ENCODE measurements around the gene SDK1.

DNA sequence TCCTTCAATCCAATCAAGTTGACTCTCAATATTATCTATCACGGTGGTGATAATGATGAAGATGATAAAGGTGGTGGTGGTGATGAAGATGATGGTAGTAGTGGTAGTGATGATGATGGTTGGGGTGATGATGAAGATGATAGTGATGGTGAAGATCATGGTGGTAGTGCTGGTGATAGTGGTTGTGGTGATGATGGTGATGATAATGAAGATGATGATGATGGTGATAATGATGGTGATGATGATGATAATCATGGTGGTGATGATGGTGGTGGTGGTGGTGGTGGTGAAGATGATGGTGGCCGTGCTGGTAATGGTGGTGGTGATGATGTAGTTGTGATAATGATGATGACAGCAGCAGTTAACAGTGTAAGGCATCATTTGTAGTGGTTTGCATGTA, 29.8 kb upstream of the SDK1 start:
- TF ChIP-seq NR2C2 (CRISPR knock-in tag; IDR thresholded peaks at IDR 0.05) (no peak), CREM (CRISPR knock-in tag; IDR thresholded peaks at IDR 0.05) (no peak), ATF3 (CRISPR knock-in tag; conservative IDR thresholded peaks at IDR 0.05) (no peak), ETV6 (CRISPR knock-in tag; IDR thresholded peaks at IDR 0.05) (no peak), CBFB (CRISPR knock-in tag; IDR thresholded peaks at IDR 0.05; ENCODE audit: low read depth) (no peak), MAX (CRISPR knock-in tag; IDR thresholded peaks at IDR 0.05) (no peak), TEAD4 (CRISPR knock-in tag; IDR thresholded peaks at IDR 0.05) (no peak), PREB (CRISPR knock-in tag; IDR thresholded peaks at IDR 0.05; ENCODE audit: borderline replicate concordance) (no peak), NFYB (CRISPR knock-in tag; conservative IDR thresholded peaks at IDR 0.05; ENCODE audit: low read depth) (no peak)
- TF ChIP-seq, protein P1, sequence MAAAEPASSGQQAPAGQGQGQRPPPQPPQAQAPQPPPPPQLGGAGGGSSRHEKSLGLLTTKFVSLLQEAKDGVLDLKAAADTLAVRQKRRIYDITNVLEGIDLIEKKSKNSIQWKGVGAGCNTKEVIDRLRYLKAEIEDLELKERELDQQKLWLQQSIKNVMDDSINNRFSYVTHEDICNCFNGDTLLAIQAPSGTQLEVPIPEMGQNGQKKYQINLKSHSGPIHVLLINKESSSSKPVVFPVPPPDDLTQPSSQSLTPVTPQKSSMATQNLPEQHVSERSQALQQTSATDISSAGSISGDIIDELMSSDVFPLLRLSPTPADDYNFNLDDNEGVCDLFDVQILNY (CRISPR knock-in tag; IDR thresholded peaks at IDR 0.05) = no peak
- TF ChIP-seq, protein P2, sequence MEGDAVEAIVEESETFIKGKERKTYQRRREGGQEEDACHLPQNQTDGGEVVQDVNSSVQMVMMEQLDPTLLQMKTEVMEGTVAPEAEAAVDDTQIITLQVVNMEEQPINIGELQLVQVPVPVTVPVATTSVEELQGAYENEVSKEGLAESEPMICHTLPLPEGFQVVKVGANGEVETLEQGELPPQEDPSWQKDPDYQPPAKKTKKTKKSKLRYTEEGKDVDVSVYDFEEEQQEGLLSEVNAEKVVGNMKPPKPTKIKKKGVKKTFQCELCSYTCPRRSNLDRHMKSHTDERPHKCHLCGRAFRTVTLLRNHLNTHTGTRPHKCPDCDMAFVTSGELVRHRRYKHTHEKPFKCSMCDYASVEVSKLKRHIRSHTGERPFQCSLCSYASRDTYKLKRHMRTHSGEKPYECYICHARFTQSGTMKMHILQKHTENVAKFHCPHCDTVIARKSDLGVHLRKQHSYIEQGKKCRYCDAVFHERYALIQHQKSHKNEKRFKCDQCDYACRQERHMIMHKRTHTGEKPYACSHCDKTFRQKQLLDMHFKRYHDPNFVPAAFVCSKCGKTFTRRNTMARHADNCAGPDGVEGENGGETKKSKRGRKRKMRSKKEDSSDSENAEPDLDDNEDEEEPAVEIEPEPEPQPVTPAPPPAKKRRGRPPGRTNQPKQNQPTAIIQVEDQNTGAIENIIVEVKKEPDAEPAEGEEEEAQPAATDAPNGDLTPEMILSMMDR (IDR thresholded peaks at IDR 0.05) = no peak

Data from WTC11 (cell line).